Measurements from ENCODE around the gene ZNF594.
"Not testable (repeated sequence)": the region's sequence is repeated elsewhere in the genome, so short reads cannot be mapped to it uniquely, and the experiment has no call there.

ZNF594 gene

GRCh38 chr17:5225668-5226457, 34.2 kb upstream of the ZNF594 start:
- Histone ChIP-seq H3K4me3 (ENCODE audit: low read length) (peak overlapping the region; percentile 39), H3K9ac (ENCODE audit: low read length) (peak overlapping the region; percentile 14; the same call in 1 of the 2 replicates), H3K36me3 (replicated peaks; ENCODE audit: low read depth, low read length) (no peaks in the 10 kb centered on the region), H3K27me3 (ENCODE audit: low read depth, low read length) (no peaks in the 10 kb centered on the region), H3K4me2 (ENCODE audit: low read length) (peak overlapping the region; percentile 66), H3K4me1 (ENCODE audit: low read length) (peaks cover 47% of the 10 kb centered on the region), H2AFZ (ENCODE audit: low read depth, low read length) (no peak overlapping the region), H3K79me2 (ENCODE audit: low read length) (no peaks in the 10 kb centered on the region), H3K9me3 (ENCODE audit: insufficient read depth, low read length) (no peaks in the 10 kb centered on the region), H3K27ac (ENCODE audit: low read length) (peak overlapping the region; percentile 48; the same call in 1 of the 2 replicates), H4K20me1 (ENCODE audit: insufficient read depth, low read length) (no peaks in the 10 kb centered on the region)
- TF ChIP-seq EZH2phosphoT487 (IDR thresholded peaks at IDR 0.05; ENCODE audit: low read depth), result no peak
- TF ChIP-seq, protein P1, sequence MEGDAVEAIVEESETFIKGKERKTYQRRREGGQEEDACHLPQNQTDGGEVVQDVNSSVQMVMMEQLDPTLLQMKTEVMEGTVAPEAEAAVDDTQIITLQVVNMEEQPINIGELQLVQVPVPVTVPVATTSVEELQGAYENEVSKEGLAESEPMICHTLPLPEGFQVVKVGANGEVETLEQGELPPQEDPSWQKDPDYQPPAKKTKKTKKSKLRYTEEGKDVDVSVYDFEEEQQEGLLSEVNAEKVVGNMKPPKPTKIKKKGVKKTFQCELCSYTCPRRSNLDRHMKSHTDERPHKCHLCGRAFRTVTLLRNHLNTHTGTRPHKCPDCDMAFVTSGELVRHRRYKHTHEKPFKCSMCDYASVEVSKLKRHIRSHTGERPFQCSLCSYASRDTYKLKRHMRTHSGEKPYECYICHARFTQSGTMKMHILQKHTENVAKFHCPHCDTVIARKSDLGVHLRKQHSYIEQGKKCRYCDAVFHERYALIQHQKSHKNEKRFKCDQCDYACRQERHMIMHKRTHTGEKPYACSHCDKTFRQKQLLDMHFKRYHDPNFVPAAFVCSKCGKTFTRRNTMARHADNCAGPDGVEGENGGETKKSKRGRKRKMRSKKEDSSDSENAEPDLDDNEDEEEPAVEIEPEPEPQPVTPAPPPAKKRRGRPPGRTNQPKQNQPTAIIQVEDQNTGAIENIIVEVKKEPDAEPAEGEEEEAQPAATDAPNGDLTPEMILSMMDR (IDR thresholded peaks at IDR 0.05; ENCODE audit: low read depth, low read length), result no peak

- not testable (repeated sequence) for H3K9me3 ChIP-seq (ENCODE audit: insufficient read depth, low read length); H3K36me3 ChIP-seq (replicated peaks; ENCODE audit: low read depth, low read length); H3K79me2 ChIP-seq (ENCODE audit: low read length); H4K20me1 ChIP-seq (ENCODE audit: insufficient read depth, low read length); H2AFZ ChIP-seq (ENCODE audit: low read depth, low read length); H3K27me3 ChIP-seq (ENCODE audit: low read depth, low read length)
- H3K9ac ChIP-seq (ENCODE audit: low read length), result peak overlapping the region; percentile 60; the same call in 1 of the 2 replicates
- peaks cover 43% of the 10 kb centered on the region for H3K4me1 ChIP-seq (ENCODE audit: low read length)
- peak overlapping the region; percentile 74 for H3K4me2 ChIP-seq (ENCODE audit: low read length)
- peak overlapping the region; percentile 85 for H3K27ac ChIP-seq (ENCODE audit: low read length)
- H3K4me3 ChIP-seq (ENCODE audit: low read length), result peak overlapping the region; percentile 50; the same call in 1 of the 2 replicates
Observed at GRCh38 chr17:5221912-5222311, 30.2 kb upstream of the ZNF594 start.

GRCh38 chr17:5220074-5220473, 28.4 kb upstream of the ZNF594 start:
- TF ChIP-seq, protein P1 (IDR thresholded peaks at IDR 0.05; ENCODE audit: low read depth, low read length), result no peak
- no peak for TF ChIP-seq EZH2phosphoT487 (IDR thresholded peaks at IDR 0.05; ENCODE audit: low read depth)
- Histone ChIP-seq H3K27me3 (ENCODE audit: low read depth, low read length) (no peaks in the 10 kb centered on the region), H3K4me2 (ENCODE audit: low read length) (no peak overlapping the region), H3K79me2 (ENCODE audit: low read length) (no peaks in the 10 kb centered on the region), H3K4me1 (ENCODE audit: low read length) (peaks cover 29% of the 10 kb centered on the region), H3K9ac (ENCODE audit: low read length) (no peak overlapping the region), H4K20me1 (ENCODE audit: insufficient read depth, low read length) (no peaks in the 10 kb centered on the region), H3K9me3 (ENCODE audit: insufficient read depth, low read length) (no peaks in the 10 kb centered on the region), H2AFZ (ENCODE audit: low read depth, low read length) (no peak overlapping the region), H3K4me3 (ENCODE audit: low read length) (no peak overlapping the region), H3K36me3 (replicated peaks; ENCODE audit: low read depth, low read length) (no peaks in the 10 kb centered on the region), H3K27ac (ENCODE audit: low read length) (no peak overlapping the region)

- Histone ChIP-seq H3K36me3 (replicated peaks; ENCODE audit: low read depth, low read length) (no peaks in the 10 kb centered on the region), H3K9me3 (ENCODE audit: insufficient read depth, low read length) (no peaks in the 10 kb centered on the region), H3K79me2 (ENCODE audit: low read length) (no peaks in the 10 kb centered on the region), H2AFZ (ENCODE audit: low read depth, low read length) (no peak overlapping the region), H3K4me1 (ENCODE audit: low read length) (peaks cover 29% of the 10 kb centered on the region), H3K4me3 (ENCODE audit: low read length) (no peak overlapping the region), H3K9ac (ENCODE audit: low read length) (no peak overlapping the region), H3K27ac (ENCODE audit: low read length) (no peak overlapping the region), H4K20me1 (ENCODE audit: insufficient read depth, low read length) (no peaks in the 10 kb centered on the region), H3K4me2 (ENCODE audit: low read length) (no peak overlapping the region), H3K27me3 (ENCODE audit: low read depth, low read length) (no peaks in the 10 kb centered on the region)
- TF ChIP-seq, protein P1 (IDR thresholded peaks at IDR 0.05; ENCODE audit: low read depth, low read length), result no peak
- no peak for TF ChIP-seq EZH2phosphoT487 (IDR thresholded peaks at IDR 0.05; ENCODE audit: low read depth)
Observed at GRCh38 chr17:5219536-5219935, 27.9 kb upstream of the ZNF594 start.

DNA sequence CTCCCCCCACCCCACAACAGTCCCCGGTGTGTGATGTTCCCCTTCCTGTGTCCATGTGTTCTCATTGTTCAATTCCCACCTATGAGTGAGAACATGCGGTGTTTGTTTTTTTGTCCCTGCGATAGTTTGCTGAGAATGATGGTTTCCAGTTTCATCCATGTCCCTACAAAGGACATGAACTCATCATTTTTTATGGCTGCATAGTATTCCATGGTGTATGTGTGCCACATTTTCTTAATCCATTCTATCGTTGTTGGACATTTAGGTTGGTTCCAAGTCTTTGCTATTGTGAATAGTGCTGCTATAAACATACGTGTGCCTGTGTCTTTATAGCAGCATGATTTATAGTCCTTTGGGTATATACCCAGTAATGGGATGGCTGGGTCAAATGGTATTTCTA, 25.9 kb upstream of the ZNF594 start:
- not testable (repeated sequence) for H3K4me3 ChIP-seq (ENCODE audit: low read length); H3K9me3 ChIP-seq (ENCODE audit: insufficient read depth, low read length); H2AFZ ChIP-seq (ENCODE audit: low read depth, low read length); H3K36me3 ChIP-seq (replicated peaks; ENCODE audit: low read depth, low read length); H3K9ac ChIP-seq (ENCODE audit: low read length); H3K4me2 ChIP-seq (ENCODE audit: low read length); H3K27ac ChIP-seq (ENCODE audit: low read length); H4K20me1 ChIP-seq (ENCODE audit: insufficient read depth, low read length); H3K27me3 ChIP-seq (ENCODE audit: low read depth, low read length); H3K79me2 ChIP-seq (ENCODE audit: low read length)
- H3K4me1 ChIP-seq (ENCODE audit: low read length), result peaks cover 20% of the 10 kb centered on the region

Data from OCI-LY3 (cell line).